NCI-H146 (cell line): ENCODE data around the gene ELP1.
A peak's percentile ranks its signal among the peaks of the same experiment; 100 is the strongest.
"Not testable (repeated sequence)": the region's sequence is repeated elsewhere in the genome, so short reads cannot be mapped to it uniquely, and the experiment has no call there.

Experiments used
- DNase-seq: peaks from one replicate; lab custom pipeline; 2025; lab: John Stamatoyannopoulos, UW

ELP1 gene, protein sequence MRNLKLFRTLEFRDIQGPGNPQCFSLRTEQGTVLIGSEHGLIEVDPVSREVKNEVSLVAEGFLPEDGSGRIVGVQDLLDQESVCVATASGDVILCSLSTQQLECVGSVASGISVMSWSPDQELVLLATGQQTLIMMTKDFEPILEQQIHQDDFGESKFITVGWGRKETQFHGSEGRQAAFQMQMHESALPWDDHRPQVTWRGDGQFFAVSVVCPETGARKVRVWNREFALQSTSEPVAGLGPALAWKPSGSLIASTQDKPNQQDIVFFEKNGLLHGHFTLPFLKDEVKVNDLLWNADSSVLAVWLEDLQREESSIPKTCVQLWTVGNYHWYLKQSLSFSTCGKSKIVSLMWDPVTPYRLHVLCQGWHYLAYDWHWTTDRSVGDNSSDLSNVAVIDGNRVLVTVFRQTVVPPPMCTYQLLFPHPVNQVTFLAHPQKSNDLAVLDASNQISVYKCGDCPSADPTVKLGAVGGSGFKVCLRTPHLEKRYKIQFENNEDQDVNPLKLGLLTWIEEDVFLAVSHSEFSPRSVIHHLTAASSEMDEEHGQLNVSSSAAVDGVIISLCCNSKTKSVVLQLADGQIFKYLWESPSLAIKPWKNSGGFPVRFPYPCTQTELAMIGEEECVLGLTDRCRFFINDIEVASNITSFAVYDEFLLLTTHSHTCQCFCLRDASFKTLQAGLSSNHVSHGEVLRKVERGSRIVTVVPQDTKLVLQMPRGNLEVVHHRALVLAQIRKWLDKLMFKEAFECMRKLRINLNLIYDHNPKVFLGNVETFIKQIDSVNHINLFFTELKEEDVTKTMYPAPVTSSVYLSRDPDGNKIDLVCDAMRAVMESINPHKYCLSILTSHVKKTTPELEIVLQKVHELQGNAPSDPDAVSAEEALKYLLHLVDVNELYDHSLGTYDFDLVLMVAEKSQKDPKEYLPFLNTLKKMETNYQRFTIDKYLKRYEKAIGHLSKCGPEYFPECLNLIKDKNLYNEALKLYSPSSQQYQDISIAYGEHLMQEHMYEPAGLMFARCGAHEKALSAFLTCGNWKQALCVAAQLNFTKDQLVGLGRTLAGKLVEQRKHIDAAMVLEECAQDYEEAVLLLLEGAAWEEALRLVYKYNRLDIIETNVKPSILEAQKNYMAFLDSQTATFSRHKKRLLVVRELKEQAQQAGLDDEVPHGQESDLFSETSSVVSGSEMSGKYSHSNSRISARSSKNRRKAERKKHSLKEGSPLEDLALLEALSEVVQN (N-terminal part only)

DNA sequence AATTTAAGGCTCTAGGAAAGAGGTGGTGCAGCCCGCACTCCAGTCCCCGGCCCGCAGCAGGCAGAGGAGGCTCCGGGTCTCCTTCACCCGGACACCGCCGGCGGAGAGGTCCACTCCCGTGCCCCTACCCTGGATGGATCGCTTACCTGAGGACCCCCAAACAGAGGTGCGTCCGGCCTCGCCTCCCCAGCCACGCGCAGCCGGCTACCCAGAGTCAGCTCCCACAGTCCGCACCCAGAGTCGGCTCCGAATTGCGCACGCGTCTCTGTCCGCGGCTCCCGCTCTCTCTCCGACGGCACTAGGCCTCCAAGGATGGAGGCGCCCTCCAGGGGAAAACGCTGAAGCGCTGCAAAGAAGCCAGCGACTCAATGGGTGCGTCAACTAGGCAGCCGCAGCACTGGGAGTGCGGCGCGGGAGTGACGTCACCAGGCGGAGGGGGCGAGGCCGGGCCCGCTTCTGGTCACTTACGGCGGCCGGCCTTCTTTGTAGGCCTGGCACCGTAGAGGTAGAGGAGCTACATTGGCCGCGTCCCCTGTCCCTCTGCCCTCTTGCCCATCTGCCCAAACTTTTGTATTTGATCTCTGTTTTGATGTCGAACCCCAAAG is at the start of gene ELP1:
ELP1 (minus strand) TSS at position 407 of the 605 bp plus-strand sequence. CDS start 2,978 bp downstream, outside the sequence.
- DNase-seq: peak; percentile 90

DNA sequence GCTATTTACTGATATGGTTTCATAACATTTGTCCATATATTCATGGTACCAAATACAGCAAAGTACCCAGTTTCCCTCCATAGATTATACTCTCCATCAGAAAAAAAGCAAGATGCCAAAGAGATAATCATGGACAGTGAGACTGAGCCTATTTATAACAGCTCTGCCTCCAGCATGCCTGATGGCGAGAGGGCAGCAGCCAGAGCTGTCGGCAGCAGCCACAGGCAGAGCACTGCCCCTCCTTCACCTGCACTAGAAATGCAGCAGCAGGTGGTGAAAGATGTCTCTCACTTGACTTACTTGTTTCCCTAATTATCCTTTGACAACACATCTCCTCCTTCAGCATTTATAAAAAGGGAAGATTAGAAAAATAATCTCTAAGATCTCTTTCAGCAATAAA is 47.0 kb upstream of the ELP1 start:
- DNase-seq: no peak

DNA sequence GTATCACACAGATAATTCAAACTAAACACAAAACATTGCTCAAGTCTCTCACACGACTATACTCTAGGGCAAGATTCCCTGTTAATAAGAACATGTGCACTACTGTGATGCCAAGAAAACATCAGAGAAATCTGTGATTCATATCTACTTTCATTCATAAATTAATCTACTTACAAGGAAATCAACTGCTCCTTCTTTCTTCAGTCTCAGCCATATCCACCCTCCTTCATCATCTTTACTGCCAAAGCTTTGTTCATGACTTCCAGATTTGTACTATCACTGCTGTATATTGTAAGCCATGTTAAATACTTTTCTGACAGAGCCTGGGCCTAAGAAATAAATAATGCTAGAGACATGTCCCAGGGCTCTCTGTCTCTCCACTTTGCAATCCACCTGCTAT is 44.3 kb upstream of the ELP1 start:
- DNase-seq: no peak

DNA sequence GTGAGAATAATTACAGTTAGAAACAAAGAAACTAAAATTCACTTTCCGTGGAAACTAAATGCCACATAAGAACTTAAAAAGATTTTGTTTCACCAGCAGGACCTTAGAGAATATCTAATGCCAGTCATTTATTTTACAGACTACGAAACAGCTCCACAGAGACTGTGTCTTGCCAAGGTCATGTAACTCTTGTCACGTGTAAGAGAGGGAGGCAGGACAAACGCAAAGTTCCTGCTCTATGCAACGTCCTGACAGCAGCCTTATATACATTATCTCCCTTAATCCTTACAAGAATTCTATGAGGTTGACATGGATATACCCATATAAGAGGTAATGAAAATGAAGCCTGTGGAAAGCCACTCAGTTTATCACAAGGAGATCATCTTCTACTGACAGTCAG is 40.0 kb upstream of the ELP1 start:
- DNase-seq: no peak

DNA sequence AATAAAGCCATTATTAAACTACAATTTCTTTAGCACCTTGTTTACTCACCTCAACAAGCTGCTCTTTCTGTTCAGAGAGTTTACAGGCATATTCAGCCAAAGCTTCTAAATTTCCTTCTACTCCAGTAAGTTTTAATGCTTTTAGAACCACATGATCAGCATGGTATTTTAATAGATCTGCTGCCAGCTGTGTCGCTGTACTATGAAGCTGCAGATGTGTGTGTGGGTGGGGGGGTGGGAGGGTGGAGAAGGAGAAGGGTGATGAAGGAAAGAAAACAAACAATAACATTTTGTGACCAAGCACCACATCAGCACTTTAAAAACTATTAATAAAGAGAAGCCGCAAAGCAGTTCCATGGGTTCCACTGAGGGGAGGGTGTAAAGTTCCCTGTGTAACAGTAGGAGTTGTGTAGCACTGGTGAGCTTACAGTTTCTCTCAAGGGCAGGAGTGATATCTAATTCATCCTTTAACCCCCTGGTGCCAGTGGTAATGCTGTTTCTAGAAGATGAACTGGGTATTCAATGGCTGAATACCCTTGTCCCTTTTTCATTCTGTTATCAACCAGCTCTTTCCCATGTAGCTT is 38.8 kb upstream of the ELP1 start:
- DNase-seq: no peak

DNA sequence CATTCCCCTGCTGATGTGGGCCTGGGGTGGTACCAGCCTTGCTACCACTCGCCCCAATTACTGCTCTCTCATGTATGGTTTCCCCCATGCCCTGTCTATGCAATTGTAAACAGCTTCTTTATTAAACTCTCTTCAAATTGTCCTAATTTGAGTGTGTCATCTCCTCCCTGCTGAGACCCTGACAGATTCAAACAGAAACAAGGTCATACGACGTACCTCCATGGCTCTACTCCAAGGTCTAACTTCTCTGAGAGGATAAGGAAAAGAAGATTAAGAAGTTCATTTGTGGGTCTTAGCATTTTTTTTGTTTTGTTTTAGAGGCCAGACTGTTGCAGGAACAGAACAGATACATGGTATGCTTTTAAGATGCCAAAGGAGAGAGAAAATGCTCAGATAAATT is 38.3 kb upstream of the ELP1 start:
- DNase-seq: peak; percentile 1

DNA sequence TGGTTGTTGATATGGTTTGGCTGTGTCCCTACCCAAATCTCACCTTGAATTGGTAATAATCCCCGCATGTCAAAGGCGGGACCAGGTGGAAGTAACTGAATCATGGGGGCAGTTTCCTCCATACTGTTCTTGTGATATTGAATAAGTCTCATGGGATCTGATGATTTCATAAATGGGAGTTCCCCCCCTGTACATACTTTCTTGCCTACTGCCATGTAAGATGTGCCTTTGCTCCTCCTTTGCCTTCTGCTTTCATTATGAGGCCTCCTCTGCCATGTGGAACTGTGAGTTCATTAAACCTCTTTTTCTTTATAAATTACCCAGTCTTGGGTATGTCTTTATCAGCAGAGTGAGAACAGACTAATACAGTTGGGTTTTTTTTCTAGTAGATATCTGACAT is 37.5 kb upstream of the ELP1 start:
- DNase-seq: not testable (repeated sequence)

DNA sequence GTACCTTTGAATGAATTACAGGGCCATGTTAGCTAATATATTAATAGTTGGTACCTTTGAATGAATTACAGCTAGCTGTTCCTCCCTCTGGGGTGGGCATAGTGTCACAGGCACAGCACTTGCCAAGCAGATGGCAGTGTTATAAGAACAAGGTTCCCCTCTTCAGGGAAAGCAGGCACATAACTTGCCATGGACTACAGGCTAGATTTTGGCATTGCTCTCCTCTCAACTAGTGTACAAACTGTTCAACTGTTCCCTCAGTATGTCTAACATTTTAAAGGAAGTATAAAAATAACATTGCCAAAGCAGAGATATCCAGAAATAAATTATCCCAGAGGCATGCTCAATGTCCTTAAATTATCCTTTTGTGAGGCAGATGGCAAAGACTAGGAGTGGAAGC is 34.0 kb upstream of the ELP1 start:
- DNase-seq: no peak

DNA sequence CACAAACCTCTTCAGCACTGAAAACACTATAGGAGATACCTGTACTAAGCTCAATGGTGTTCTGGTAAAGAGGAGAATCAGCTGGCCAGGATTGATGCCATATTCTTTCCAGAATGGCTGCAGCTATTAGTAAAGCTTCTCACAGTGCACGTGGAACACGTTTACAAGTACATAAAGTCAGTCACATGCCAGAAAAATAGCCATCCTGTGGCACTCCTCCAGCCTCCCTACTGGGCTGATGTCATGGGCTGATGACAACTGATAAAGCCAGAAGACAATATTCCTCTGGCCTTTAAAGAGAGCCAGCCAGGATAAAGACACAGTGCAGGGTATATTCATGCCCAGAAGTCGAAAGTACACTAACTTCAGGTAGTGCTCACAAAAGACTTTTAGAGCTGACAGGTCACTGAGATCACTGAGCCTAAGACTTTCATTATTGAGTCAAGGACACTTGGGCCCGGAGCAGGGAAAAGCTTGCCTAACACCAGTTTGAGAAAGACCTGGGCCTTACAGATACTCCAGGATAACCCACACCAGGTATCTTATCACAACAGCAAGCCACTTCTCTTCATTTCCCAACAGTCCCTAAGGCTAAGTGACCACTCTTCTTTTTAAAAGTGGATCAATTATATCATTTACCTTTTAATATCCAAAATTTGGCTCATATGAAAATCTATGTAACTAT is 29.7 kb upstream of the ELP1 start:
- DNase-seq: no peak

DNA sequence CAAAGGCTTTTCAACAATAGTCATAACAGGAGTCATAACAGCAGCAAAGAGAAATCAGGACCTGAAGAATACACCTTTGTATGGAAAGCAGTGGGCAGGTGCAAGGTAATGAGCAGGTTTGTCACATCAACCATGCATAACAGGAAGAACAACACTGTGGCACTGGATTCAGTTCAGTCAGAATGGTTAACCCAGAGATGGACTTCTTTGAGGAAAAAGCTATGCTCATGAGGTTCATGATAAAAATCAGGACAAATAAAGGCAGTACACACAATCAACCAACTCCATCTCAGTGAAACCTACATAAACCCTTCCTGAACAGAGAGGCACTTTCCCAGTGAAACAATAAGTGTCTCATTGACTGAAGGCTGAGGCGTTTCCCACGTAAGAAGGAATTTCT is 27.2 kb upstream of the ELP1 start:
- no peak for DNase-seq

DNA sequence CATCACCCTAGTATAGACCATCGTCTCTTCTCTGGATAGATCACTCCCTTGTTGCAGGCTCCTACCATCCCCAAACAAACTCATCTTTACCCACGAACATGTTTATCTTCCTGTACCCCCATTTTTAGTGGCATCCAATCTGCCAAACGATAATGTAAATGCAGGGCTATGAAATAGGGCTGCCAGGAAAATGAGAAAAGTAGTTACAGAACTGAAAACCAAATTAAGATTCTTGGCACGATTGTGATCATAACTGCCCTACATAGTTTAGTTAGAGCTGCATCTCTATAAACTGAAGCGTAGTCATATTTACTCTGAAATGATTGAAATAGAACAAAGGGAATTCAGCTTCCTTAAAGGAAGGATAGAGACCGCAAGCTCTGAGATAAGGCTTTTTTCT is 26.4 kb upstream of the ELP1 start:
- no peak for DNase-seq

DNA sequence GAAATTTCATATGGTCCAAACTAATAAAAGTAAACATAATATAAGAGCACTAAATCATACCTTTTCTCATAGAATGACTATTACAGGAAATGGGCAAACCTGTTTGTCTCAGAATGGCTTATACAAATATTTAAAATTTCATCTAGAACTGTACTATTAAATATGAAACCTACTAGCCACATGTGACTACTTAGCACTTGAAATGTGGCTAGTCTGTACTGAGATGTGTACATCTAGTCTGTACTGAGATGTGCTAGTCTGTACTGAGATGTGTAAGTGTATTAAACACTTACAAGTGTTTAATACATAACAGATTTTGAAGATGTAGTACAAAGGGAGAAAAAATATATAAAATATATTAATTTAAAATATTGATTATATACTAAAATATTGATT is 22.7 kb upstream of the ELP1 start:
- no peak for DNase-seq

DNA sequence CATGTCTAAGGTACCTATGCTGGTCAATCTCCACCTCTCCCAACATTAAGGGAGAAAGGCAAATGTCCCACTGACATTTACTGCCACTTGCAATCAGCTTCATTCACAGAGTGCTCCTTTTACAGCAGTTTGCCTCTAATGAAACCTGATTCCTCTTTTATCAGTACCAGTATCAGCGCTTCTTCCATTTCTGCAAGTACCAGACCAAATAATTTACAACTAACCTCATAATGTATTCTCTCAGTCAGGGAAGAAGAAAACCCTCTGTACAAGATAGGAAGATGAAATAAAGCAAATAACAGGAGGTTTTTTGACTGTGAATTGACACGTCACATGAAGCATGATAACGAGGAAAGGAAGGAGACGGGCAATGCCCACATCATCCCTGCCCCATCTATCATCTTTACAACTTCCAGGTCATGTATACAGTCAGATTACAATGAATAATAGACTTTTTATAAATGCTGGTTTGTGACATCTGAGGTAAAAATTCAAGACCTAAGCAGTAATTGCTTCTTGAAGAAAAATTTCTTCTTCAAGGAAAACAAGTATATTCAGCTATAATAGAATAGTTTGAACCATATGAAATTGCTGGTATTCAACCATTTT is 22.2 kb upstream of the ELP1 start:
- DNase-seq: peak; percentile 54

DNA sequence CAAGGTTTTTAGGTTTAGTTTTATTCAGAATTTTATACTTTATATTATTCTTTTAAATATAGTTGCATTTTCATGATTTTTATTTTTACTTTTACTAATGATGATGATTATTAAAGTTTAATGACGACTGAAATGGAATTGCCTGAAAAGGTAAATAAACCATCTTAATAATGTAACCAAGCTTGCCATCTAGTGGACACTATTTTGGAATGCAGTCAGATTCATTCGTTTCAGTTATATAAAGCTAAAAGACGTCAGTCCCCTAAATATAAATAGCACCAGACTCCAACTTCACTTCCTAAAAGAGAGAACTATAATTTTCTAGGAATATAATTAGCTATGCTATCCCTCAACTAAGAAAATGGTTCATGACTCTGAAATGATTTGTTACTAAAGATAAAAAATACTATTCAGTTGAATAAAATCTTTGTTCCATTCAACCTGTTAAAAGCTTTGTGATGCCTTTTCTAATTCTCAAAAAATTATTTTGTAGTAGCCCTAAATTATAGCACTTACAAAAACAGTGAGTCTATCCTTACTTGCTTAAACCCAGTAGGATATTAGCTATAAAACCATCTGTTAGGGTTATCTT is 20.2 kb upstream of the ELP1 start:
- DNase-seq: peak; percentile 14

DNA sequence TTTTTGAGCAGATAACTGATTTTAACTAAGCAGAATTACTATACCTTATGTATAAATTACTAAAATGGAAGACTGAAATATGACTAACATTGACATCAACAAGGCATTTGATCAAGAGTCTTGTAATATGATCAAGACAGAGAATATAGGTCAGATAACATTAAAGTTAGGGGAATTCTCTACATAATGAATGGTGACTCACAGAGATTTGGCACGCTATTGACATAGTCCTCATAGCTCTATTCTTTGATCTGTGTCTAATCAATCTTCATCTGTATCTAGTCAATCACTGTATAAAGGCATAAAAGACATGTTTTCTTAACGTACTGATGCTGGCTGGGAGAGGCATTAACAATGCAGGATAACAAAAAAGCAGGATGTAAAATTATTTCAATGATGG is 17.7 kb upstream of the ELP1 start:
- DNase-seq: no peak

DNA sequence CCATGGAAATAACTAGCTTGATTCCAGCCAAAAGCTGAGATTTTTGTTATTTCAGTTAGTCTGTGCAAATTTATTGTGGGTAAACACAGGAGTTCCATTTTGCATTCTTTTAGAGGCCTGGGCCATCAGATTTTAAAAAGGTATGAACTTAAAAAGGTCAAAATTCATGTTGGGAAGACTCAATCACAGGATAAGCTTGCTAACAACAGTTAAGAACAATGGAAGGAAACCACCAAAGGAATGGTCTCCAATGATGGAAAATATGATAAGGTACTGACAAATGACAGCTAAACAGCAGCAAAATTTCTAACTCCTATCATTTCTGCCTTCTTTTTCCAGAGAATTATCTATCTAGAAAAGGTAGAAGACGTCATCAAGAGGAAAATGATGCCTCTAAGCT is 16.2 kb upstream of the ELP1 start:
- DNase-seq: no peak

DNA sequence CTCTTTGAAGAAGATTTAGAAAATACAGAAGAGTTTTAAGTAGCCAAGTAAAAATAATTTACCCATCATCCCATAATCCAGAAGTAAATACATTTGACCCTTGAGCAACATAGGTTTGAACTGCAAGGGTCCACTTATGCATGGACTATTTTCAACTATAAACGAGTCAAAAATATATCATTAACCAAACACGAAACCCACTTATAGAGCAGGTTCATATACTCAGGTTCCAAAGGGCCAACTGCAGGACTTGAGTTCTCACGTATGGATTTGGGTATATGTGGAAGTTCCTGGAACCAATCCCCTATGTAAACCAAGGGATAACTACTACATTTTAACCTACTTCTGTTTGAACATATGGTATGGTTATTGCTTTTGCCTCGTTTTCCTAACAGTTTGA is 6.1 kb upstream of the ELP1 start:
- no peak for DNase-seq

DNA sequence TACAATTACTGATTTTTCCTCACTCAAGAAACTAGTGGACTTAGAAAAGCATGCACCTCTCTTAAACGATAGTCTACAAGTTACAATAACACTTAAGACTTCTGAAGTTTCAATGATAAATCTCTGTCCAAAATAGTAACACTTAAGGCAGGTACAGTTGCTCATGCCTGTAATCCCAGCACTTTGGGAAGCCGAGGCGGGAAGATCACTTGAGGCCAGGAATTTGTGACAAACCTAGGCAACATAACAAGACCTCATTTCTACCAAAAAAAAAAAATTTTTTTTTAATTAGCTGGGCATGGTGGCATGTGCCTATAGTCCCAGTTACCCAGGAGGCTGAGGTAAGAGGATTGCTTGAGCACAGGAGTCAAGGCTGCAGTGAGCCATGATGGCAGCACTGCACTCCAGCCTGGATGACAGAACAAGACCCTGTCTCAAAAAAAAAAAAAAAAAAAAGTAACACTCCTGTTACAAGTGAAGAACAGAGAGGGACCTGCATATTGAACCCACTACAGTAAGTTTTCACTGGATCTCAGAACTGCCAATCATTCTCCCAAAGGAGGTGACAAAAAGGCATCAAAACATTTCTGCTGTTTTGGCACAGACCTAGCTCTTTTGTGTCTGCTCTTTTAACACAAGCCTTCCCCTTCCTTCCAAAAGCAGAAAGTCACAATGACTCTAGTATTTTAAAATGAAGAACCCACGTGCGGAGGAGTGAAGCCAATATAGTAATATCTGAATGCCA is 3.8 kb upstream of the ELP1 start:
- no peak for DNase-seq

DNA sequence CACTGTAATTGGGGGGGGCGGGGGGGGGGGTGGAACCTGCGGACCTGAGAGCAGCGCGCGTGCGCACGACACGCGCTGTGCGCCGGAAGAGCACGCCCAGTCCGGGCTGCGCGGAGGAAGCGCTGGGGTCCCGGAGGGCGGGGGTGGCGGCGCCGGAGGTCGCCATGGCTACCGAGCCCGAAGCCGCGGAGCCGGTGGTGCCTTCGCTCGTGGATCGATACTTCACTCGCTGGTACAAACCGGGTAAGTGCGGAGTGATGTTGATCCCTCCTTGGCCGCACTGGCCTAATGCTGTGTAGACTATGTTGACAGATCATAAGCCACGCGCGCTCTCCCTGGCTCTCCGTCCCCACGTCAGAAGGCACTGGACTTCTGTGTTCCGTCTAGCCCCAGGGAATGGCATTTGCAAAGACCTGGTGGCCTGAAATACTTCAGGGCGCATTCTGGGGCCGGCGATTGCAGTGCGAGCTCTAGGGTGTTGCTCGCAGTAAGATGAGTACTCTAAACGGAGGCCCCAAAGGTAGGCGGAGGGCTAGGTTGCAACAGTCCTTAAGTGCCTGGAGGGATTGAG is 484 bp upstream of the ELP1 start, which contains the start of gene ABITRAM:
ABITRAM (plus strand) TSS at position 78 of the 571 bp plus-strand sequence; CDS start at position 165, 87 bp downstream.
- DNase-seq: peak; percentile 84
